HG03378 (cell line): ENCODE measurements around the gene DUSP8.

Experiments
- ATAC-seq: cut with Tn5 transposase; IDR thresholded peaks from one replicate; pipeline ENCODE4 v1.9.1; 2021; ENCODE audit warnings: mild to moderate bottlenecking, moderate library complexity; ENCODE audit not compliant: unreplicated experiment

Gene DUSP8

DNA sequence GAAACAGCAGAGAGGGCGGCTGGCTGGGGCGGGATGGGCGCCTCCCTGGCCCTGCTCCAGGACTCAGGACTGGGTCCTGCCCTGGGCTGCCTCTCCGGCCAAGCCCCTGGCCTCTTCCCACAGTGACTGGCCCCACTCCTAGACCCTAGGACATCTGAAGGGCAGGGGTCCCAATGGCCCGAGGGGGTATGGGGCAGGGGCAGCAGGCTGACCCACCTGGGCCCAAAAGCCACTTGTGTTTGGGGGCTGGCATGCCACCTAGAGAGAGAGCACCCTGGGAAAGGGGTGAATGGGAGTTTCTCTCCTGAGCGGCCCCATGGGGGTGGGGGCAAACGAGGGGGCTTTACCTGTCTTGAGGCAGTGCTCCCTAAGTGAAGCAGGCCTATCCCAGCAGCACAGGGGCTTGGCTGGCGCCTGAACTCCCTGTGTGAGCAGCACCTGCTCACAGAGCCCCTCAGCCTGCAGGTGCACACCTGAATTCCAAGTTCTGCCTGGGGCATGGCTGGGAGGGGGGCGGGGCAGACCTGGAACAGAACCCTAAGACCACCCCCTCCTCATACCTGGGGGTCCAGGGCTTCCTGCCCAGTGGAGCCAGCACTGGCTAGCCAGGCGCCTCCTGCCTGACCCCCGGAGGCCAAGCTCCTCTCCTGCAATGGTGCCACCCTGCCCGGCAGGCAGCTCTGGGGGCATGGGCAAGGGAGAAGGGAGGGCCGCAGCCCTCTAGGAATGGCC, 16.9 kb downstream of the DUSP8 start:
- no peak for ATAC-seq

DNA sequence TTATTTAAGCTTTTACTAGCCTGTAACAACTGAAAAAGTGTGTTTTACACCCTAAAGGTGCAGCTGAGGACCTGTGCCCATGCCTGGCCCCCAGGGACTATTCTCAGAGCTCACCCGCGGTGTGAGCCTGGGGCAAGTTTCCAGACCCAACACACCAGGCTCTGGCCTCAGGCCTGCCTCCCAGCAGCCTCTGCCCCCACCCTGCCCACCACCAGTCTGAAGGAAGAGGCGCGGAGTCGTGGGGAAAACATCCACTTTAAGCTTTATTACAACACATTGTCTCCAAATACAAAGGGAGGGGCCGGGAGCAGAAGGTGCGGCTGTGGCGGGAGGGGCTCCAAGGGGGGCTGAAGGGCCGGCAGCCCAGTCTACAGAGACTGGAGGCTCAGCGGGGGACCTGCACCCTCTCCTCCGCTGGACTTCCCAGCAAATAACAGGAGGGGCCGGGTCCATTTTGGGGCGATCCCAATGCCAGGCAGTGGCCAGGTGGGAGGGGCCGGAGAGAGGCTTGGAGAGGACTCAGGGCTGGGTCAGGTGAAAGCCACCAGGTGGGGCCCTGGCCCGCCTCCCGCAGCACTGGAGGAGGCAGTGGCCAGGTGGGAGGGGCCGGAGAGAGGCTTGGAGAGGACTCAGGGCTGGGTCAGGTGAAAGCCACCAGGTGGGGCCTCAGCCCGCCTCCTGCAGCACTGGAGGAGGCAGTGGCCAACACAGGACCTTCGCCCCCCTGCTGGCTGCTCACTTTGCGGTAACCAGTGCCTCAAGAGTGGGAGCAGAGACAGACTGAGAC, 18.1 kb downstream of the DUSP8 start:
- ATAC-seq: no peak

DNA sequence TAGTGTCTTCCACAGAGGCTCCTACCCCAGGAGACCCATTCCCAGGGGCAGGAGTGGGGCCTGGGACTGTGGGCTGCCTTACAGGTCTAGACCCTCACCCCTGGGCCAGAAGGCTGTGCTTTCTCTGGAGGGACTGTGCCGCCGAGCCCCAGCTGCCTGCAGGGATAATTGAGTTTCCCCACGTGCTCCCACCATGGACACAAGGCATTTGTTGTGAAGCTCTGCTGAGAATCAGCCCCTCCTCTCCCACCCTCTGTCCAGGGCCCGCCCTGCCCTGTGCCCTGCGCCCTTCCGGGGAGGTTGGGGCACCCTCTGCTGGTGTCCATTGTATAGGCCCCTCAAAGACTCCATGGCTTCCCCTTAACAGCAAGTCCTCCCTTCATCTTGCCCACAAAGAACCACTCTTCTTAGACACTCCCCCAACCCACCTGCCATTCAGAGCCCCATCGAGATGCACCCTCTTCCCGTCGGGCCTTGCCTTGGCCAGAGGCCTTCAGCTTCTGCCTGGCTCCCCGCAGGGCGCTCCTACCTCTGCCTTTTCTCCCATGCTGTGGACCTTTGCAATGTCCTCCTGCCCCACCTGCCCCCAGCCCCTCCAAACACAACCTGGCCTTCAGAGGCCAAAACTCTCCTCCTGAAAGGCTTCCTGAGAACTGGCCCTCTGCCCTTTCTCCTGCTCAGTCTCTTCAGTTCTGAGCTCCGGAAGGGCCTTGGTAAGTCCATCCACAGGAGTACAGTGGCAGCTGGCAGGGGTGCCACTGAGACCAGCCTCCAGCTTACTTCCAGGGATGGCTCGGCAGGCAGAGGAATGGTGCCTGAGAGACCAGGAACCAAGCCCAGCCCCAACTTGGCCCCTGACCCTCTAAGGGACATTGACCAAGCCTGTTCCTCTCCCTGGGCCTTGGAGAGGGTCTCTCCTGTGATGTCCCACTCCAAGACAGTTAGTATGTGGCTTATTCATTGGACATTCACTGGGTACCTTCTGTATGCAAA, 22.4 kb downstream of the DUSP8 start:
- ATAC-seq: no peak

DNA sequence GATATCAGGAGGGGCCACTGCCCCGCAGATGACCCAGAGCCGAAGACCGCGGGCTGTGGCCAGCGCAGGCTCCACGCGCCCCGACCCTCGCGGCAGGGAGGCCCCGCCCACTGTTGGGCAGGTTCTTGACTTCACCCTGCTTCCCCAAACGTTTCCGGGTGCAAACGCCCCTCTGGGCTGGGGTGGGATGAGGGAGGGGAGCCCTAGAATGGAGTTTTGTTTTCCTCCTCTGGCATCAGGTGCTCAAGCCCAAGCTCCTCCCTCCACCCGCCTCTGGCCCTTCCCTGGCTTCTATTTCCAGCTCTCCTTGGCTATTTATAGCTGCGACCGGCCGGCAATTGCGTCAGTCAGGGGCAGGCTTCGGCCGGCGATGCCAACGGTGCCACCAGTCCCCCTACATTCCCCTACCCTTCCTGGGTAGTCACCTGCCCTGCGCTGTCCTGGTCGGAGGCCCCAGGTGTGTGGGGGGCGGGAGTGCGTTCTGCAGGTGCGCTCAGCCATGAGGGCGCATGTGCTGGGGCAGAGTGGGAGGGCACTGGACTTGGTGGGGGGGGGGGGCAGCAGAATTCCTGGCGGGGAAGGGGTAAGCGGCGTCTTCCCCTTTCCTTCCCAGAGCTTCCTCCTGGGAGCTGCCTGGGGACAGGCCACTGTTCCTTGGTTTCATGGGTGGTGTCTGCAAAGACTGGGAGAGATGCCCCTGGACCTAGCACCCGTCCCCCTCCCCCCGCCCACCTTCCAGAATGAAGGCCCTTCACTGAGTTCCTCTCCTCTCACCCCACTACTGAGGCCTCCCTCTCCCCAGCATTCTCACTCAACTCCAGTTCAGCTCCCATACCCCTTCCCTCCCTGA, 23.6 kb downstream of the DUSP8 start:
- no peak for ATAC-seq

DNA sequence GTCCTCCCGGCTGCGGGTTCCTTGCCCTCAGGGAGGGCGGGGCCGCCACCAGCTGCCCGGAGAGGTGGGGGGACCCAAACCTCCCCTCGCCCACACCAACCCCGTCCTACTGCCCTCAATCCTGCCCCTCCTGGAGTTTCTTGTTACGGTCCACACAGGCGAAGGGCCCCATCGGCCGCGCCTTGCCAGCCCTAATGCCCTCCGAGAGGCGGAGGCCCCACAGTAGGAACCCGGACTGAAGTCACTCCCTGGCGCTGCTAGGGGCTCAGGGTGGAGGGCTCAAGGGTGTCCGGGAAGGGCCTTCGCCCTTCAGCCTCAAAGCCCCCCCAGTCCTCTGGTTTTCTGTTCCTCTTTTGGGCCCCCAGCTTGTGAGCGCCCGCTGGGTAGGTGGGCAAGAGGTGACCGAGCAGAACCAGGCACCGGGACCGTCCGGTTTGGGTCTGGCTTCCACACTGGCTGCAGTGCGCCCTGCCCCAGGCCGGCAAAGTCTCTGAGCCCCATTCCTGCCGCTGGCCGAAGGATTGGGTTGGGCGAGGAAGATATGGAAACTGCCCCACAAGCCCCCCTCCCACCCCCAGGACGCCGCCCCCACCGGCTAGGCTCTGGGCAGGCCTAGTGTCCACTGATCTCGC, 24.5 kb downstream of the DUSP8 start:
- no peak for ATAC-seq

DNA sequence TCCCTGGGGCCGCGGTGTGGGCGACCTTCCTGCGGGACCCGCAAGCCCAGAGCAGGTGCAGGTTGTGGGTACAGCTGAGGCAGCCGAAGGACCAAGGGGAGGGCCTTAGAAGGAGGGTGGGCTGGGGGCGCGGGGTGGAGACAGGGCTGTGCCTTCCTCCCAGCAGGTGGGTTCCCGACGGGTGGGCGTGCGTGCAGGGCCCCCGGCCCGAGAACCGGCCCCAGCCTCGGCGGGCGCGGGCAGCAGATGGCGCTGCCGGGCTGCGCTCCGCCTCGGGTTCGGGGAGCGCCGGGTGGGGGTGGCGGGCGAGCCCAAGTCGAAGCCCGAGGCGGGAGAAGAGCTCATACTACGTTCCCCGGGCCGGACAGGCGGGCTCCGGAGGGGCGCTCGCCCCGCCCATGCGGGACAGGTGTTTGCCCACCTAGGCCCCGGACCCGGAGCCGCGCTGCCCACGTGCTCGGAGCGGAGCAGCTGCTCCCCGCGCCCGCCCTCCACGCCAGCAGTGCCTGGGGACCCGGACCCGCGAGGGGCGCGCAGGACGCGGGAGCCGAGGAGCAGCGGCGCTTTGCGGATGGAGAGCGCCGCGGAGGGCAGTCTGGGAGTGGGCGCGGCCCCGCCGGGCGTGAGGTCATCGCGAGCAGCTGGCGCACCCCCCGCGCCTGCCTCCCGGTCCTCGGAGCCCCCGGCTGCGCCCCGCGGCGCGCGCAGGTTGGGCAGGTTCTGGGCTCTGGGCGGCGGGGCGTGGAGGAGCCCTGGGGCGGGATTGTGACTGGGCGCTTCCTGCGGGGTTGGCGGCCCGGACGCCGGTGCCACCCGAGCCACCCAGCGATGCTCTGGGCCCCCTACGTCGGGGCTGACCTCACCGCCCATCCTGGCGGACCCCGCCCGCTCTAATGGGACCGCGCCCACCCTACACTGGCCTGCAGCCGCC, 25.3 kb downstream of the DUSP8 start:
- no peak for ATAC-seq

DNA sequence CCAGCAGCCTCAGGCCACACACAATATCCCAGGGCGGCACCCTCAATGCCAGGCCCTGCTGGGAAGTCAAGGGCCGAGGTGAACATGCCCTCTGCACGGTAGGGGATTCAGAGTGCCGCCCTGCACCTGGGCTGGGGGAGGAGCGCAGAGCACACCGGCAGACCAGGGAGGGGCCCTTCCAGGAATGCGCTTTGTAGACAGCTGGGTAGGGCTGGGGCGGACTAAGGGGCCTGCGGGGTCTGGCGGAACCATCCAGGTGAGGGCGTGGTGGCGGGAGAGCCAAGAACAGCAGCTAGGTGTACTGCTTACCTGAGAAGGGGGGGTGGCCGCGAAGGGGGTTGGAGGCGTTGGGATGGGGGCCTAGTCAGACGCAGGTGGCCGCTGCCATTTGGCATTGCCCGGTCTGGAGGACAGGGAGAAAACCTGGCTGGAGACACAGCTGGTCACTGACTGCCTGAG, 26.0 kb downstream of the DUSP8 start:
- ATAC-seq: no peak

DNA sequence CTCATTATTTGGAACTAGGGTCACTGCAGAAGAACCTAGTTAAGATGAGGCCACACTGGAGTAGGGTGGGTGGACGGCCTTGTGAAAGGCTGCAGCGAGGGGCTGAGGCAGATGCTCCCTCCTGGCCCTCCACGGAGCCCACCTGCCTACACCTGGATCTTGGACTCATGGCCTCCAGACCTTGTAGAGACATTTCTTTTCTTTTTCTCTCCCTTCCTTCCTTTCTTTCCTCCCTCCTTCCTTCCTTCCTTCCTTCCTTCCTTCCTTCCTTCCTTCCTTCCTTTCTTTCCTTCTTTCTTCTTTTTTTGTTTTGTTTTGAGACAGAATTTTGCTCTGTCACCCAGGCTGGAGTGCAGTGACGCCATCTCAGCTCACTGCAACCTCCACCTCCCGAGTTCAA, 26.6 kb downstream of the DUSP8 start:
- ATAC-seq: no peak

DNA sequence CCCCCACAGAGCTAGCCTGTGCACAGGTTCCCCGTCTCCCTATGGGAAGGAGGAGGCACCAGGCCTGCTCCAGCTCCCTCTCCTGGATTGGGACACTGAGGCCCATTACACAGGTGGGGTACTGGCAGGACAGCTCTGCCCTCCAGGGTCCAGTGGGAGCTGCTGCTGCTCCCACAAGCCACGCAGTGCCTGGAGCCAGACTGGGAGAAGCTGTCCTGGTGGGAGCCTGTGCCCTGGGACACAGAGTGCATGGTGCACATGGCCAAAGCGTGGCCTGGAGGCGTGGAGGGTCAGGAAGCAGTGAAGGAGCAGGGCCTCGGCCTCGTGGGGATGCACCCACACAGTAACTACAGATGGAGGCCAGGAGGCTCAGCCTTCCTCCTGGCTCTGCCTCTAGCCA, 27.5 kb downstream of the DUSP8 start:
- no peak for ATAC-seq

DNA sequence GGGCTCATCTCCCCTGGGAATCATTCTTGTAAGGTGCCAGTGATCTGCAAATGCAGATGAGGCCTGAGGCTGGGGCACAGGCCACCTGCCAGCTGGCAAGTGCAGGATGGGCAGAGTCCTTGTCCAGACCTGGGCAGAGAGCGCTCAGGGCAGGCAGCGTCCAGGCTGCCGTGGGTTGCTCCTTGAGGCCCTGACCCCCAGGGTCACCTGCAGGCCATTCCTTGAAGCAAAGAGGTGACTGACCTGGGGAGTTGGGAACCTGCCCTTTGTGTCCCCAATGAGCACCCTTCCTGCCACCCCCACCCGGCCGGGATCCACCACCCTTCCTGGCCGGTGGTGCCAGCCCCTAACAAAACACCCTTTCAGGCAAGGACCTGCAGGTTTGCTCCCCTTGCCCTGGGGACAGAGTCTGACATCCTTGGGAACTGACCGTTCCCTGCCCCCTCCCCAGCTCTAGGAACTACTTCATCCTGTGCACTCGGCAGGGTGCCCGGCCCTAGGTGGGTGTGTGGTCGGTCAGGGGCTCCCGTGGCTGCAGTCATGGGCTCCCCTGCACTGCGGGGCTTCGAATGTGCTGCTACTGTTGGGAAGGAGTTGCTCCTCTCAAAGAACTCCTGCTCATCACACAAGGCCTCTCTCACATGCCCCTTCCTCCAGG, 28.3 kb downstream of the DUSP8 start:
- no peak for ATAC-seq

DNA sequence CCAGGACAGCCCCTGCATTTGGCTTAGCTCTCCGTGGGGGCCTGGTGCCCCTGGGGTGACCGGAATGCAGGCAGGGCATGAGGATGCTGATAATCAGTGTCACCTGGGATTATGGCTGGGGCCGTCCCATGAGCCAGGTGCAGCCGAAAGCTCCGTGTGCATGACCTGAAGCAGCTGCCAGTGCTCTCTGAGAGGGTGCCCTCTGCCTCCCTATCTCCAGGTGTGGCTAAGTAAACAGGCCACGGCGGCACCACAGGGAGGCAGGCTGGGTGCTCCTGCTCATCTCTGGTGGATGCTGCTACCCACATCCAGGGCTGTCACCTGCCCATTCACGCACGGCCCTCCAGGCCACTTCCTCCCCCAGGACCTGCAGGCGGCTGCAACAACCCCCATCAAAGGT, 29.8 kb downstream of the DUSP8 start:
- no peak for ATAC-seq

DNA sequence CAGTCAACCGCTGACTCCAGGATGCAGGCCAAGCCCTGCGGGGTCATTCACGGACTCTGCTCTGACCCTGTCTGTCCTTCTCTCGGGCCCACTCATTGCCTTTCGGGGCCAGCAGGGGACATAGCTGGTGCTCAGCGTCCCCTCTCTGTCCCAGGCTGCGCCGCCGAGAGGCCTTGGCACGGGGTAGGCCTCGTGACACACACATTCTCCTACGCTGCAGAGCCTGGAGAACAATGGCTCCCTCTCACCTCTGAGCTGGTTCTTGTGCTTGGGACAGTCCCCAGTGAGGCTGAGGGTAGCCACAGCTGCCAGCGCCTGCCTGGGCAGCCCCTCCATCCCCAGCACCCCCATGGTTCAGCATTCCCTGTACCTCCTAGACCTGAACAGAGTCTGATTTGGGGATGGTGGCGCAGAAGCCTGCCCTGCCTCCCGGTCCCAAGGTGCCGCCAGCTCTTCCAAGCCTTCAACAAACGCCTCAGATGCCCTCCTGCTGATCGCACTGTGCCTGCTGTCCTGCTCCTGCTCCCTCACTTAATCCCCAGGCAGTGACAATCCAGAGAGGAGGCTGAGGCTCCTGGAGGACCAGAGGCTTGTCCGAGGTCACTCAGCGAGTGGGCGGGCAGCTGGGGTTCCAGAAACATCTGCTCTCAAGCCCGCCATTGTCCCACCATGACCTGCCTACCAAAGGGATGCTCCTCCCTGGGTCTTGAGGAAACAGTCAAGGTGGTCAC, 30.4 kb downstream of the DUSP8 start:
- ATAC-seq: no peak

DNA sequence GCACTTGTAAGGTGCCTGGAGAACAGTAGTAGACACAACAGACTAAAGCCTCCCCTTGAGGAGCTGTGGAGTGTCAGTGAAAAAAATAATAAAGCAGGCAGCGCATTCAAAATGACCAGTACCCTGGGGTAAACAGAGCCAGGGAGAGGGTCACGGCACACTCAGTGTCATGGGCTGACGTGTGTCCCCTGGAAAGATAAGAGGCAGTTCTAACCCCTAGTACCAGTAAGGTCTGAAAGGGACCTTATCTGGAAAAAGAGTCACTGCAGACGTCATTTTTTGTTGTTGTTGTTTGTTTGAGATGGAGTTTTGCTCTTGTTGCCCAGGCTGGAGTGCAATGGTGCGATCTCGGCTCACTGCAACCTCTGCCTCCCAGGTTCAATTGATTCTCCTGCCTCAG, 32.0 kb downstream of the DUSP8 start:
- ATAC-seq: no peak

DNA sequence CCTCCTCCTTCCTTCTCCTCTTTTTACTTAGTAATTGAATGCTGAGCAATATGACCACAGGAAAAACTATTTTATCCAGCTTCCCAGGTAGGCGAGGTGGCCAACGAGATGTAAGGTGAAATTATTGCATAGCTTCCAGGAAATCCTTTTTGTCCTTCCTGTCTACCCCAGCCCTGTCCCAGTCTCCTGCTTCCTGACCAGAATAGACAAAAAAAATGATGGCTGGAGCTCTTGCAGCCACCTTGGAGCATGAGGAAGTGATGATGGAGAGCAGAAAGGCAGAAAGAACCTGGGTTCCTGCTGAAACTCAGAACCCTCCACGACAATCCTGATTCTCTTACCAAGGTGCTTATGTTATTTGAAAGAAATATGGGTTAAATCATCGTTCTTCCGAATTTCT, 33.9 kb downstream of the DUSP8 start:
- ATAC-seq: no peak

DNA sequence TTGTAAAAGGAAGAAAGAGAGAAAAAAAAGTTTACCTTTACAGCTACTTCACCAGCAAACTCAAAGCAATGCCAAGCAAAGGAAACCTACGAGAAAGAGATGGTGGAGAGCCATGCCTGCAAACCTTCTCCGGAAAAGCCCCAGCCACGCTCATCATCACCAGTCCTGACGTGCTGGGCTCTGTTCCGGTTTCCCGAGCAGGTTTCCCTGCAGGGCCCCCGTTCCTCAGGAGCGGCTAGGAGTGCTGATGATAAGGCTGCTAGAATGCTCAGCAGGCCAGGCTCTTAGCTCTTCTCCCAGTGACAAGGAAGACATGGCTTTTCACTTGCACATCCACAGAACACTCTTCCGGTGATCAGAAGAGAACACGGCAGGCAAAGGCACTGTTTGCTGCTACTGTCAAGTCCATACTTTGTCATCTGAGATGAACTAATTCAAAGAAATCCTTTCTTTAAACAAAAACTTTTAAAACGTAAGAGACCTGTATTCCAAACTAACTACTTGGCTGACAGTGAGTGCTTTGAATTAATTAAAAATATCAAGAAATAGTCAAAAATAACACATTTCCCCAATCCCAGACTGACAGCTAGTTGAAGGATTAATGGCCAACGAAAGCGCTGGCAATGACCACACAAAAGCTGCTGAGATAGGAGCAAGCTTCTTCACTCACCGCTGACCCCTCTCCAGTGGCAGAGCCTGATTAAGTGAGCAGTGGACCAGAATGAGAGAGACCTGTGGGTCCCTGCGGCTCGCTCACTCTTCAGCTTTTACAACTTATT, 35.8 kb downstream of the DUSP8 start:
- no peak for ATAC-seq

DNA sequence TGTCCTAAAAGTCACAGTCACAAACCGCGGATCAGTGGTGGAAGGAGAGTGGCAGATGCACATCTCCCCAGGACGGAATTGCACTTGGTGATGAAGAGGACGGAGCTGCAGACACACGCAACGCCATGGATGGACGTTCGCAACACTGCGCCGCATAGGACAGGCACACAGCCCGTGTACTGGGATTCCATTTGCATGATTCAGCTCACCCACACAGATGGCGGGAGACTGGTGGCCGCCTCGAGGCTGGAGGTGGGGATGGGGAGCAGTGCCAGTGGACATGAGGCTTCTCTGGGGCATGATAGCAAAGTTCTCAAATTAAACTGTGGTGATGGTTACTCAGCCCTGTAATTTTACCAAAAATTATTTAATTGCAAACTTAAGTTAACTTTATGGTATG, 37.4 kb downstream of the DUSP8 start:
- ATAC-seq: no peak

DNA sequence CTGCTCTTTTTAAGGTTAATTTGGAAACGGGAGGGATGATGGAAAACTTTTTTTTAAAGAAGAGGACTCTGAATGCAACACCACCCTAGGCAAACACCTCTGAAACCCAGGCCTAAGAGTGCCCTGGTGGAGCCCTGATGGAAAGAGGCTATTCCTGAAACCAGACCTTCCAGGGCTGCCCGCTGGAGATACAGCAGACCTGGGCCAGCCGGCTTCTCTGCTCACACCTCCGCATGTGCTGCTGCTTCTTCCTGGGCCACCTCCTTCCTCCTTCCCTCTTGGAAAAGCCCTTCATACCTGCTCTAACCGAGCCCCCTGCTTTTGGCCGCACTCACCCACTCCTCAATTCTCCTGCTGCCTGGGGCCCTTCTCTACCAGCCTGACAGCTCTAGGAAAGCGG, 37.9 kb downstream of the DUSP8 start:
- no peak for ATAC-seq
